A549 (cell line): Measurements from ENCODE around the gene ANP32A.

Experiments
- ESRRA ChIP-seq: fragments of 150-350 bp; IDR thresholded peaks from 2 replicates; pipeline ENCODE4 v1.6.1; 2014; ENCODE audit warnings: mild to moderate bottlenecking, low read length, borderline replicate concordance
- GATA3 ChIP-seq: IDR thresholded peaks from 2 replicates; pipeline ENCODE4 v1.6.1; 2012; ENCODE audit warnings: borderline replicate concordance
- JUNB ChIP-seq: fragments of >200 bp; sonication (Bioruptor Twin); formaldehyde crosslinking; IDR thresholded peaks from 2 replicates; pipeline ENCODE4 v1.6.1; 2016
- KDM5A ChIP-seq: fragments of 200-600 bp; sonication (generic); IDR thresholded peaks from 2 replicates; pipeline ENCODE4 v1.6.1; 2016; ENCODE audit warnings: antibody characterized with exemption, mild to moderate bottlenecking
- ZNF302 ChIP-seq: fragments of 250-450 bp; sonication (Bioruptor Pico); IDR thresholded peaks from 2 replicates; pipeline ENCODE4 v1.9.0; 2021; ENCODE audit warnings: inconsistent platforms, mild to moderate bottlenecking, moderate library complexity
- TF ChIP-seq, protein P1 (sequence below): fragments of 200-600 bp; sonication (generic); IDR thresholded peaks from 2 replicates; pipeline ENCODE4 v1.6.1; 2016; ENCODE audit warnings: antibody characterized with exemption, mild to moderate bottlenecking, moderate library complexity
- TF ChIP-seq, protein P2 (sequence below): fragments of >200 bp; sonication (Bioruptor Twin); formaldehyde crosslinking; IDR thresholded peaks from 3 replicates; pipeline ENCODE4 v1.5.1; 2016
- TF ChIP-seq, protein P3 (sequence below): IDR thresholded peaks from 2 replicates; pipeline ENCODE4 v1.6.1; 2012
- TF ChIP-seq, protein P4 (sequence below): IDR thresholded peaks from 2 replicates; pipeline ENCODE4 v1.6.1; 2012; ENCODE audit warnings: low read depth, borderline replicate concordance

DNA sequence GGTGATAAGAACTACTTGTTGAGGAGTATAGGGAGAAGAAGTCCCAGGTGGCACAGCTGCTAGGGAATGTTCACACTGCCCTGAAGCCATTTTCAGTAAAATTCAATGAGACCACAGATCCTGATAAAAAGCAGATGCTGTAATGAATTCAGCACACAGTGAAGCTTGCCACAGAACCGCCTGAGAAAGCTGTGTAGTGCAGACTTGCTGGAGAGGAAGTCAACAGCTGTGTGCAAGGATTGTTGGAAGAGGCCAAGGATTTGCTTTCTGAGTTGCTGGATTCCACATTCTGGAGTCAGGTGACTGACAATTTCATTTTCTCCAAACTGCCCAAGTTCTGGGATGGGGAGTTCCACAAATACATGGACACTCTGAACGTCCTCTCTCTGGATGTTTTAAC is 70.9 kb downstream of the ANP32A start:
- TF ChIP-seq, protein P1, sequence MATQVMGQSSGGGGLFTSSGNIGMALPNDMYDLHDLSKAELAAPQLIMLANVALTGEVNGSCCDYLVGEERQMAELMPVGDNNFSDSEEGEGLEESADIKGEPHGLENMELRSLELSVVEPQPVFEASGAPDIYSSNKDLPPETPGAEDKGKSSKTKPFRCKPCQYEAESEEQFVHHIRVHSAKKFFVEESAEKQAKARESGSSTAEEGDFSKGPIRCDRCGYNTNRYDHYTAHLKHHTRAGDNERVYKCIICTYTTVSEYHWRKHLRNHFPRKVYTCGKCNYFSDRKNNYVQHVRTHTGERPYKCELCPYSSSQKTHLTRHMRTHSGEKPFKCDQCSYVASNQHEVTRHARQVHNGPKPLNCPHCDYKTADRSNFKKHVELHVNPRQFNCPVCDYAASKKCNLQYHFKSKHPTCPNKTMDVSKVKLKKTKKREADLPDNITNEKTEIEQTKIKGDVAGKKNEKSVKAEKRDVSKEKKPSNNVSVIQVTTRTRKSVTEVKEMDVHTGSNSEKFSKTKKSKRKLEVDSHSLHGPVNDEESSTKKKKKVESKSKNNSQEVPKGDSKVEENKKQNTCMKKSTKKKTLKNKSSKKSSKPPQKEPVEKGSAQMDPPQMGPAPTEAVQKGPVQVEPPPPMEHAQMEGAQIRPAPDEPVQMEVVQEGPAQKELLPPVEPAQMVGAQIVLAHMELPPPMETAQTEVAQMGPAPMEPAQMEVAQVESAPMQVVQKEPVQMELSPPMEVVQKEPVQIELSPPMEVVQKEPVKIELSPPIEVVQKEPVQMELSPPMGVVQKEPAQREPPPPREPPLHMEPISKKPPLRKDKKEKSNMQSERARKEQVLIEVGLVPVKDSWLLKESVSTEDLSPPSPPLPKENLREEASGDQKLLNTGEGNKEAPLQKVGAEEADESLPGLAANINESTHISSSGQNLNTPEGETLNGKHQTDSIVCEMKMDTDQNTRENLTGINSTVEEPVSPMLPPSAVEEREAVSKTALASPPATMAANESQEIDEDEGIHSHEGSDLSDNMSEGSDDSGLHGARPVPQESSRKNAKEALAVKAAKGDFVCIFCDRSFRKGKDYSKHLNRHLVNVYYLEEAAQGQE, result no peak
- no peak for TF ChIP-seq KDM5A
- TF ChIP-seq GATA3, result no peak
- TF ChIP-seq, protein P2, sequence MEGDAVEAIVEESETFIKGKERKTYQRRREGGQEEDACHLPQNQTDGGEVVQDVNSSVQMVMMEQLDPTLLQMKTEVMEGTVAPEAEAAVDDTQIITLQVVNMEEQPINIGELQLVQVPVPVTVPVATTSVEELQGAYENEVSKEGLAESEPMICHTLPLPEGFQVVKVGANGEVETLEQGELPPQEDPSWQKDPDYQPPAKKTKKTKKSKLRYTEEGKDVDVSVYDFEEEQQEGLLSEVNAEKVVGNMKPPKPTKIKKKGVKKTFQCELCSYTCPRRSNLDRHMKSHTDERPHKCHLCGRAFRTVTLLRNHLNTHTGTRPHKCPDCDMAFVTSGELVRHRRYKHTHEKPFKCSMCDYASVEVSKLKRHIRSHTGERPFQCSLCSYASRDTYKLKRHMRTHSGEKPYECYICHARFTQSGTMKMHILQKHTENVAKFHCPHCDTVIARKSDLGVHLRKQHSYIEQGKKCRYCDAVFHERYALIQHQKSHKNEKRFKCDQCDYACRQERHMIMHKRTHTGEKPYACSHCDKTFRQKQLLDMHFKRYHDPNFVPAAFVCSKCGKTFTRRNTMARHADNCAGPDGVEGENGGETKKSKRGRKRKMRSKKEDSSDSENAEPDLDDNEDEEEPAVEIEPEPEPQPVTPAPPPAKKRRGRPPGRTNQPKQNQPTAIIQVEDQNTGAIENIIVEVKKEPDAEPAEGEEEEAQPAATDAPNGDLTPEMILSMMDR, result no peak
- TF ChIP-seq, protein P3, sequence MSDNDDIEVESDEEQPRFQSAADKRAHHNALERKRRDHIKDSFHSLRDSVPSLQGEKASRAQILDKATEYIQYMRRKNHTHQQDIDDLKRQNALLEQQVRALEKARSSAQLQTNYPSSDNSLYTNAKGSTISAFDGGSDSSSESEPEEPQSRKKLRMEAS, result no peak
- TF ChIP-seq, protein P4, sequence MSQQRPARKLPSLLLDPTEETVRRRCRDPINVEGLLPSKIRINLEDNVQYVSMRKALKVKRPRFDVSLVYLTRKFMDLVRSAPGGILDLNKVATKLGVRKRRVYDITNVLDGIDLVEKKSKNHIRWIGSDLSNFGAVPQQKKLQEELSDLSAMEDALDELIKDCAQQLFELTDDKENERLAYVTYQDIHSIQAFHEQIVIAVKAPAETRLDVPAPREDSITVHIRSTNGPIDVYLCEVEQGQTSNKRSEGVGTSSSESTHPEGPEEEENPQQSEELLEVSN, result no peak
- TF ChIP-seq ESRRA, result no peak
- TF ChIP-seq ZNF302 (CRISPR knock-in tag), result no peak
- no peak for TF ChIP-seq JUNB
